GM12878 (cell line): ENCODE data around the gene RPS8. TPM values are rescaled to one million over a fixed set of nuclear protein-coding genes. Genes with fewer than 3 reads are reported as not detected.

Source experiments
- ATAC-seq: fragments of 200-7000 bp; cut with Tn5 transposase; 3 replicates; pipeline ENCODE4 v1.9.1; 2020; ENCODE audit warnings: mild to moderate bottlenecking, moderate library complexity
- BruUV-seq: library from RNA; stranded (reverse); fragments of 400-500 nt; replicated peaks from 2 replicates; lab custom pipeline; 2021; lab: Mats Ljungman, UMichigan
- CTCF ChIA-PET: fragments of 300-600 bp; sonication (Branson Sonifier 250); formaldehyde crosslinking; extraction: SDS; loops from one replicate; lab custom pipeline; 2021; ENCODE audit warnings: inconsistent platforms; lab: Yijun Ruan, JAX
- POLR2A ChIA-PET: fragments of 350-600 bp; formaldehyde crosslinking; extraction: SDS; loops from one replicate; lab custom pipeline; 2021; ENCODE audit warnings: inconsistent platforms; lab: Charles Lee
- RAD21 ChIA-PET: fragments of 300-600 bp; sonication (Branson Sonifier 250); formaldehyde crosslinking; loops from one replicate; lab custom pipeline; 2023; ENCODE audit warnings: antibody characterized with exemption; ENCODE audit not compliant: unreplicated experiment; lab: Charles Lee
- SMC1A ChIA-PET: fragments of 300-600 bp; sonication (Branson Sonifier 250); formaldehyde crosslinking; loops from one replicate; lab custom pipeline; 2023; ENCODE audit not compliant: unreplicated experiment, uncharacterized antibody; lab: Charles Lee
- DNase-seq: peaks from one replicate; pipeline ENCODE4 v3.0.0-alpha.2; 2011; ENCODE audit warnings: low read depth, low spot score
- FAIRE-seq: peaks from 3 replicates; lab custom pipeline; 2011; peaks lifted over from hg19 to GRCh38; lab: Jason Lieb, UNC
- H2AFZ ChIP-seq: 2 replicates; pipeline ENCODE4 v1.6.0; 2011; ENCODE audit warnings: low read depth, low read length, control low read depth; ENCODE audit not compliant: control insufficient read depth
- H3K27ac ChIP-seq: 2 replicates; pipeline ENCODE4 v1.5.1; 2011; ENCODE audit warnings: control low read depth; ENCODE audit not compliant: control insufficient read depth, insufficient read depth
- H3K27me3 ChIP-seq, 2 experiments: replicated peaks in 1 of 2; 2 replicates each; pipeline versions ENCODE4 v1.6.0 to v1.6.1; 2011; ENCODE audit warnings: low read length in 1 of 2; ENCODE audit not compliant: control insufficient read depth in 2 of 2, insufficient read depth in 2 of 2
- H3K36me3 ChIP-seq, 2 experiments: 2 replicates each; pipeline ENCODE4 v1.5.1; 2011; ENCODE audit warnings: low read length in 1 of 2; ENCODE audit not compliant: control insufficient read depth in 2 of 2, insufficient read depth in 2 of 2
- H3K4me1 ChIP-seq: 2 replicates; pipeline ENCODE4 v1.6.1; 2011; ENCODE audit warnings: mild to moderate bottlenecking, low read length, moderate library complexity, mixed read lengths; ENCODE audit not compliant: control insufficient read depth, insufficient read depth
- H3K4me2 ChIP-seq: 2 replicates; pipeline ENCODE4 v1.6.0; 2011; ENCODE audit warnings: control low read depth; ENCODE audit not compliant: control insufficient read depth, insufficient read depth
- H3K4me3 ChIP-seq: fragments of 200-600 bp; sonication (generic); 2 replicates; pipeline ENCODE4 v1.5.1; 2016
- H3K79me2 ChIP-seq: 2 replicates; pipeline ENCODE4 v1.6.0; 2011; ENCODE audit warnings: low read length; ENCODE audit not compliant: control insufficient read depth, insufficient read depth
- H3K9ac ChIP-seq: 2 replicates; pipeline ENCODE4 v1.8.0; 2011; ENCODE audit warnings: low read length, control low read depth, mixed read lengths; ENCODE audit not compliant: control insufficient read depth, insufficient read depth
- H3K9me3 ChIP-seq: replicated peaks from 3 replicates; pipeline ENCODE4 v1.5.1; 2011; ENCODE audit warnings: mild to moderate bottlenecking, low read length; ENCODE audit not compliant: control insufficient read depth, insufficient read depth
- H4K20me1 ChIP-seq: 2 replicates; pipeline ENCODE4 v1.6.0; 2011; ENCODE audit not compliant: control insufficient read depth, insufficient read depth
- ETV6 ChIP-seq, 2 experiments: fragments of 450-650 bp in 1 of 2; IDR thresholded peaks in 1 of 2; conservative IDR thresholded peaks in 1 of 2; 2 replicates each; pipeline ENCODE4 v1.6.1; 2014; ENCODE audit warnings: antibody characterized with exemption in 1 of 2, borderline replicate concordance in 1 of 2, low read depth in 1 of 2, mild to moderate bottlenecking in 1 of 2, moderate library complexity in 1 of 2
- HSF1 ChIP-seq: fragments of 150-350 bp; IDR thresholded peaks from 2 replicates; pipeline ENCODE4 v1.6.1; 2014; ENCODE audit warnings: mild to moderate bottlenecking, low read depth, low read length
- IRF4 ChIP-seq: IDR thresholded peaks from 2 replicates; pipeline ENCODE4 v1.6.1; 2011; ENCODE audit warnings: low read depth, low read length
- MYB ChIP-seq: fragments of 150-350 bp; IDR thresholded peaks from 2 replicates; pipeline ENCODE4 v1.6.1; 2014; ENCODE audit warnings: mild to moderate bottlenecking, low read depth, low read length, borderline replicate concordance
- NBN ChIP-seq: fragments of 450-650 bp; IDR thresholded peaks from 2 replicates; pipeline ENCODE4 v1.6.1; 2016
- NR2C1 ChIP-seq: fragments of 450-650 bp; IDR thresholded peaks from 2 replicates; pipeline ENCODE4 v1.6.1; 2017; ENCODE audit warnings: antibody characterized with exemption, mild to moderate bottlenecking, moderate library complexity
- PML ChIP-seq: IDR thresholded peaks from 2 replicates; pipeline ENCODE4 v1.6.1; 2012; ENCODE audit warnings: low read length, inconsistent platforms
- SMARCA5 ChIP-seq: fragments of 450-650 bp; IDR thresholded peaks from 2 replicates; pipeline ENCODE4 v1.6.1; 2017; ENCODE audit warnings: mild to moderate bottlenecking
- YY1 ChIP-seq: IDR thresholded peaks from 2 replicates; pipeline ENCODE4 v1.6.1; 2011; ENCODE audit warnings: low read depth, mild to moderate bottlenecking, low read length
- ZSCAN29 ChIP-seq: fragments of 450-650 bp; IDR thresholded peaks from 2 replicates; pipeline ENCODE4 v1.6.1; 2017; ENCODE audit warnings: mild to moderate bottlenecking, moderate library complexity
- WGBS: methylation state at CpG from one replicate; pipeline ENCODE4 v1.1.6; 2016; ENCODE audit warnings: low lambda C conversion rate; ENCODE audit not compliant: insufficient replicate concordance, insufficient coverage; ENCODE audit errors: missing lambda C conversion rate; 5-methylcytosine and 5-hydroxymethylcytosine counted together
- in situ Hi-C: fragments of 300-500 bp; cut with MboI; formaldehyde crosslinking; loops from 9 replicates; pipeline ENCODE4 v1.14.3; 2018; ENCODE audit warnings: mixed read lengths
- intact Hi-C: fragments of 100-400 bp; cut with micrococcal nuclease; formaldehyde crosslinking; loops from one replicate; pipeline ENCODE4 v1.14.2; 2022; ENCODE audit not compliant: unreplicated experiment
- polyA plus RNA-seq, 11 experiments: library from polyadenylated mRNA; depleted of rRNA in 4 of 11; unstranded in 6 of 11; stranded (reverse) in 5 of 11; fragments of >200 nt; fragmentation: Nextera tagmentation in 4 of 11; fragmentation: Illumina TruSeq in 1 of 11; extraction: Ambion mirVana in 4 of 11; extraction: Trizol in 1 of 11; gene quantifications; 1 replicate in 1 of 11; 2 replicates in 10 of 11; pipeline versions ENCODE4 v1.2.1 to v1.2.3, GENCODE V29; 2011 to 2016; ENCODE audit warnings: inconsistent platforms in 2 of 11, missing spikeins in 2 of 11, low read depth in 1 of 11
- total RNA-seq, 4 experiments: library from RNA; depleted of rRNA in 3 of 4; stranded (reverse); fragments of >200 nt in 3 of 4; fragmentation: Illumina TruSeq in 1 of 4; extraction: Trizol in 1 of 4; gene quantifications; 2 replicates each; pipeline versions ENCODE4 v1.2.1 to v1.2.3, GENCODE V29; 2013 to 2021
- TF ChIP-seq, protein P1 (sequence below): fragments of 450-650 bp; IDR thresholded peaks from 2 replicates; pipeline ENCODE4 v1.6.1; 2016; ENCODE audit warnings: mild to moderate bottlenecking

The RPS8 gene
- total and polyA plus RNA-seq, 10 of the 15 experiments (the other 5 are each of a cell fraction or from before 2014, with no cell fraction given), result 1,296 to 3,461 (median 2,877) TPM

DNA sequence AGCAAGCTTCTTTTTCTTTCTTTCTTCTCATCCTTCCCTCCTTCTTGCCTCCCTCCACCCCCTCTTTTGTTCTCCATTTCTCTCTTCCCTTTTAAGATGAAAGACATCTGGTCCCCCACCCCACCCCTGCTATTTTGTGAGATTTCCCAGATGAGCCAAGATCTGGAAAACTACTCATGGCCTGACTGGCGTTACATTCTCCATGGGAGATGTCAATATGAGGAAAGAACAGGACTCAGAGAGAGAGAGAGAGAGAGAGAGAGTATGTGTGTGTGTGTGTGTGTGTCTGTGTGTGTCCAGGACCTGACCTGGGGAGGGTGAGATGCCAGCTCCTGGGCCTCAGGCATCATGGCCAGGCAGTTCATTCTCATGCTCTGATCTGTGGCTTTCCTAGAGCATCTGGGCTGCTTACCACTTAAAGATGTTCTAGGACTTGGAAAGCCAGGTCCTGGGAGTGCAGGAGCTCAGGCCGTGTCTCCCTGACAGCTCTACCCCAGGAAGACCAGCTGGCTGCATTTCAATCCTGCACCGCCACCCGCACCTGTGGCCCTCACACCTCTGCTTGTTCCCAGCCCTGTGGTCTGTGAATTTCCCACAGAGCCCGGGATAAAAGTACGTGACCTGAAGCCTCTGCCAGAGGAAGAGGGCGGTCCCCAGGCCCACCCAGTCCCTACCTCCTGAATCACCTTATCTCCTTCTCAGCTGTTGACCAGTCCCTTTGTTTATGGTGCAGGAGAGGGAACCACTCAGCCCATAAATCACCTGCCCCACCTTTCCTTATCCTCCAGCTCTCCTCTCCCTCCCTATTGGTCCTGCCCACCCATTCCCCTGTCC lies 15.8 kb downstream of the RPS8 start:
- SMC1A ChIA-PET, result interaction anchor here (0.7 to 1.9 kb wide), 6 partner anchors 9 to 220 kb away, joined by 3 to 10 read pairs (median 6); partner anchors contain the start of genes BTBD19, HECTD3, PLK3 and UROD
- in situ Hi-C loops, result no loop called here
- RAD21 ChIA-PET, result interaction anchor here (0.9 to 1.1 kb wide), 4 partner anchors 9 to 220 kb away, joined by 3 to 5 read pairs (median 3); partner anchors contain the start of genes HECTD3 and PLK3
- POLR2A ChIA-PET, result interaction anchor here (0.6 to 1.7 kb wide), 6 partner anchors 28 to 221 kb away, joined by 3 to 5 read pairs (median 3); partner anchors contain the start of genes EIF2B3, HECTD3 and UROD
- no peaks in the 10 kb centered on the region for H3K27me3 ChIP-seq
- no peaks in the 10 kb centered on the region for H3K36me3 ChIP-seq
- TF ChIP-seq NBN (no peak), ETV6 (conservative IDR thresholded peaks at IDR 0.05 in 1 of 2, IDR thresholded peaks at IDR 0.05 in 1 of 2; ENCODE audit: borderline replicate concordance in 1 of 2, low read depth in 1 of 2) (no peak), YY1 (no peak), NR2C1 (no peak), SMARCA5 (no peak), HSF1 (no peak), PML (no peak), IRF4 (no peak), ZSCAN29 (no peak), MYB (no peak)
- TF ChIP-seq, protein P1, sequence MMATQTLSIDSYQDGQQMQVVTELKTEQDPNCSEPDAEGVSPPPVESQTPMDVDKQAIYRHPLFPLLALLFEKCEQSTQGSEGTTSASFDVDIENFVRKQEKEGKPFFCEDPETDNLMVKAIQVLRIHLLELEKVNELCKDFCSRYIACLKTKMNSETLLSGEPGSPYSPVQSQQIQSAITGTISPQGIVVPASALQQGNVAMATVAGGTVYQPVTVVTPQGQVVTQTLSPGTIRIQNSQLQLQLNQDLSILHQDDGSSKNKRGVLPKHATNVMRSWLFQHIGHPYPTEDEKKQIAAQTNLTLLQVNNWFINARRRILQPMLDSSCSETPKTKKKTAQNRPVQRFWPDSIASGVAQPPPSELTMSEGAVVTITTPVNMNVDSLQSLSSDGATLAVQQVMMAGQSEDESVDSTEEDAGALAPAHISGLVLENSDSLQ, result no peak
- intact Hi-C loops, result loop anchor here (5.0 kb wide), 1 partner anchor 511 kb away; no protein-coding TSS in a partner anchor
- WGBS, result 38% methylated on average over 7 of the region's 7 CpGs
- no TSS peak for BruUV-seq
- no peak overlapping the region for H3K27ac ChIP-seq
- no peaks in the 10 kb centered on the region for H4K20me1 ChIP-seq
- H2AFZ ChIP-seq, result no peak overlapping the region
- no peak overlapping the region for H3K4me2 ChIP-seq
- ATAC-seq (no peak), FAIRE-seq (no peak), DNase-seq (no peak)
- no peak overlapping the region for H3K4me3 ChIP-seq
- H3K9me3 ChIP-seq, result no peaks in the 10 kb centered on the region
- H3K79me2 ChIP-seq, result no peaks in the 10 kb centered on the region
- CTCF ChIA-PET, result interaction anchor here (1.1 to 3.0 kb wide), 11 partner anchors 9 to 512 kb away, joined by 3 to 19 read pairs (median 5); partner anchors contain the start of genes HECTD3, PLK3, RNU5D-1 and UROD
- peaks cover 6% of the 10 kb centered on the region for H3K4me1 ChIP-seq
- H3K9ac ChIP-seq, result no peak overlapping the region
